Esophagus squamous epithelium (tissue), 5 donors: ENCODE results near the gene MAP4K4. TPM values are rescaled to one million over a fixed set of nuclear protein-coding genes. Genes with fewer than 3 reads are reported as not detected.

Source experiments
- DNase-seq: peaks from one replicate; lab custom pipeline; 2025; lab: John Stamatoyannopoulos, UW
- H3K27ac ChIP-seq, 4 donors: fragments of 200-600 bp; sonication (generic); one replicate each; pipeline ENCODE4 v1.5.1; 2016 to 2019; ENCODE audit warnings: mild to moderate bottlenecking in 1 of 4
- H3K27me3 ChIP-seq, 4 donors: fragments of 200-600 bp; sonication (generic); 1 replicate in 3 of 4; 2 replicates in 1 of 4; pipeline versions ENCODE4 v1.5.1 to v1.6.0; 2017 to 2021; ENCODE audit warnings: antibody characterized with exemption in 1 of 4
- H3K36me3 ChIP-seq, 3 donors: fragments of 200-600 bp; sonication (generic); one replicate each; pipeline ENCODE4 v1.5.1; 2016 to 2019
- H3K4me1 ChIP-seq, 3 donors: fragments of 200-600 bp; sonication (generic); one replicate each; pipeline ENCODE4 v1.5.1; 2017 to 2019
- H3K4me3 ChIP-seq, 4 donors: fragments of 200-600 bp; sonication (generic); 1 replicate in 3 of 4; 2 replicates in 1 of 4; pipeline ENCODE4 v1.5.1; 2016 to 2019; ENCODE audit warnings: mild to moderate bottlenecking in 2 of 4, moderate library complexity in 1 of 4
- H3K9me3 ChIP-seq, 3 donors: fragments of 200-600 bp; sonication (generic); one replicate each; pipeline ENCODE4 v1.5.1; 2016 to 2019
- CTCF ChIP-seq, 6 experiments: fragments of 450-650 bp in 4 of 6; fragments of 200-600 bp in 2 of 6; sonication (generic) in 2 of 6; IDR thresholded peaks; one replicate each; pipeline ENCODE4 v1.5.1; 2016 to 2019; ENCODE audit warnings: antibody characterized with exemption in 6 of 6, mild to moderate bottlenecking in 4 of 6, moderate library complexity in 4 of 6
- POLR2A ChIP-seq, 4 donors: fragments of 450-650 bp; IDR thresholded peaks; one replicate each; pipeline ENCODE4 v1.6.1; 2017; ENCODE audit warnings: antibody characterized with exemption in 4 of 4, mild to moderate bottlenecking in 4 of 4, moderate library complexity in 3 of 4
- WGBS, 2 donors: methylation state at CpG; one replicate each; pipeline ENCODE4 v1.1.5; 2018; 5-methylcytosine and 5-hydroxymethylcytosine counted together
- intact Hi-C: fragments of 100-400 bp; cut with DNase I; formaldehyde crosslinking; loops from one replicate; pipeline ENCODE4 v1.15.0; 2022
- total RNA-seq, 4 donors: library from RNA; depleted of rRNA; stranded (reverse); fragments of >200 nt; gene quantifications; one replicate each; pipeline ENCODE4 v1.1.0, GENCODE V29; 2016
- donor health status: DM: yes; HTN: yes; CAD: no.

The MAP4K4 gene
- total RNA-seq, 4 donors from 2014 or later, result 46.0 to 121 (median 53.9) TPM

GRCh38 chr2:101801496-101801895 lies 104.0 kb downstream of the MAP4K4 start:
- H3K4me1 ChIP-seq, result peaks cover 9 to 54% (median 24%) of the 10 kb centered on the region in 3 donors
- TF ChIP-seq CTCF (IDR thresholded peaks at IDR 0.05), result no peak
- no peak for TF ChIP-seq POLR2A (IDR thresholded peaks at IDR 0.05)
- H3K4me3 ChIP-seq, result no peak overlapping the region
- no peaks in the 10 kb centered on the region for H3K27me3 ChIP-seq
- WGBS, 2 donors, result 100% methylated on average over 2 to 3 of the region's 3 CpGs
- H3K27ac ChIP-seq, result peak overlapping the region in 2 of 4 donors; percentile 46 to 72
- intact Hi-C loops, result no loop called here
- DNase-seq, result no peak
- H3K9me3 ChIP-seq, result no peaks in the 10 kb centered on the region
- H3K36me3 ChIP-seq, result no peaks in the 10 kb centered on the region

- DNase-seq, result no peak
- Histone ChIP-seq H3K27ac (peak overlapping the region; percentile 29 to 72 (median 54)), H3K36me3 (no peaks in the 10 kb centered on the region), H3K27me3 (no peaks in the 10 kb centered on the region), H3K4me1 (peaks cover 9 to 62% (median 31%) of the 10 kb centered on the region in 3 donors), H3K4me3 (no peak overlapping the region), H3K9me3 (no peaks in the 10 kb centered on the region)
- 51 to 73% methylated on average over 5 of the region's 5 CpGs for WGBS, 2 donors
- intact Hi-C loops, result no loop called here
- TF ChIP-seq POLR2A (IDR thresholded peaks at IDR 0.05), result no peak
- TF ChIP-seq CTCF (IDR thresholded peaks at IDR 0.05), result no peak
Measured at GRCh38 chr2:101802329-101802728, 104.8 kb downstream of the MAP4K4 start.

- H3K9me3 ChIP-seq, result no peaks in the 10 kb centered on the region
Measured at GRCh38 chr2:101803128-101803527, 105.6 kb downstream of the MAP4K4 start.

GRCh38 chr2:101803945-101804696 lies 106.6 kb downstream of the MAP4K4 start:
- intact Hi-C loops, result no loop called here

More at GRCh38 chr2:101803128-101803527, 105.6 kb downstream of the MAP4K4 start:
- Histone ChIP-seq H3K4me3 (no peak overlapping the region), H3K27ac (peak overlapping the region in 3 of 4 donors; percentile 10 to 72 (median 28)), H3K36me3 (no peaks in the 10 kb centered on the region), H3K27me3 (no peaks in the 10 kb centered on the region), H3K4me1 (peaks cover 9 to 68% (median 31%) of the 10 kb centered on the region in 3 donors)
- 100% methylated on average over 1 of the region's 1 CpG for WGBS, 2 donors
- DNase-seq, result no peak
- TF ChIP-seq CTCF (IDR thresholded peaks at IDR 0.05) (no peak), POLR2A (IDR thresholded peaks at IDR 0.05) (no peak)
- intact Hi-C loops, result no loop called here

More at GRCh38 chr2:101803945-101804696, 106.6 kb downstream of the MAP4K4 start:
- no peak for TF ChIP-seq POLR2A (IDR thresholded peaks at IDR 0.05)
- no peak for TF ChIP-seq CTCF (IDR thresholded peaks at IDR 0.05)
- no peaks in the 10 kb centered on the region for H3K36me3 ChIP-seq
- no peaks in the 10 kb centered on the region for H3K9me3 ChIP-seq
- DNase-seq, result no peak
- H3K4me3 ChIP-seq, result no peak overlapping the region
- 54 to 60% methylated on average over 8 of the region's 8 CpGs for WGBS, 2 donors
- peaks cover 9 to 70% (median 31%) of the 10 kb centered on the region in 3 donors for H3K4me1 ChIP-seq
- H3K27me3 ChIP-seq, result no peaks in the 10 kb centered on the region
- peak overlapping the region in 2 of 4 donors; percentile 28 to 72 for H3K27ac ChIP-seq
